MM.1S (cell line): ENCODE results near the gene DNAJC3.

ENCODE experiments used
- CTCF ChIP-seq: fragments of 300-600 bp; sonication (generic); IDR thresholded peaks from 2 replicates; pipeline ENCODE4 v1.5.1; 2016; ENCODE audit warnings: antibody characterized with exemption, low read length, mixed read lengths
- EZH2 ChIP-seq: fragments of 300-600 bp; sonication (generic); optimal IDR thresholded peaks from 2 replicates; pipeline ENCODE3; 2017; ENCODE audit warnings: low read depth, mild to moderate bottlenecking, antibody characterized with exemption, low read length, mixed read lengths
- EZH2phosphoT487 ChIP-seq: fragments of 300-600 bp; sonication (generic); IDR thresholded peaks from 2 replicates; pipeline ENCODE4 v1.6.1; 2018; ENCODE audit warnings: antibody characterized with exemption, low read length

DNA sequence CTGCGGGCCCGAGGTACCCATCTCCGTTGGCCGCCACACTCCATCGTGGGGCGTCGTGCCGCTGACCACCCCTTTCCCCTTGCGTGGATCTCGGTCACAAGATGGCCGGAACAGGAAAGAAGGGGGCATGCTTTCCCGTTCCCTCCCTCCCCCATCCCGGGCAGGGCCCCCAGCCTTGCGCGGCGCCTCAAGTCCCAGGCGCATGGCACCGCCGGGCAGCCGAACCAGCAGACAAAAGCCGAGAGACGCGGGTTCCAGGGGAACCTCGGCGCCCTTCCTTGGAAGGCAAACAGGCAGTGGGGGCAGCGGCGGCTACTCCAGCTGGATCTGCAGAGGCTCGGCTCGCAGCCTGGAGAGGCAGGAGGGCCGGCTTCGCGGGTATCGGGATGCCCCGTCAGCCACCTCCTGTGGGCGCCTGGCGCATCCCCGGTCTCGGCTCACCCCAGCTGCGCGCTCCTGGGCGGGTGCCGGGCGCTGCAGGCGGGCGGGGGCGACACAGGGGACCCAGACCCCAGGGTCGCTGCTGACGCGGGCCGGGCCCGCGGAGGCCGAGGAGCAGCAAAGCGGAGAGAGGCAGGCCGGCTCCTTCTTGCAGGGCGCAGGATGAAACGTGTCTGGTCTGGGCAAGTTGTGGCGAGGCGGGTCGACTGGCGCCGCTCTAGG, 32.9 kb upstream of the DNAJC3 start:
- TF ChIP-seq CTCF (no peak), EZH2 (no peak), EZH2phosphoT487 (no peak)
